H9 (cell line): Measurements from ENCODE around the gene PRICKLE1. TPM values are rescaled to one million over a fixed set of nuclear protein-coding genes. Genes with fewer than 3 reads are reported as not detected.

Source experiments
- DNase-seq: peaks from one replicate; pipeline ENCODE4 v3.0.0-alpha.2; 2017
- H2AFZ ChIP-seq: one replicate; pipeline ENCODE4 v1.6.1; 2013; ENCODE audit warnings: mild to moderate bottlenecking, low read length, control low read depth, moderate library complexity
- H2AK5ac ChIP-seq: 2 replicates; pipeline ENCODE4 v1.6.1; 2013; ENCODE audit warnings: low read length, control low read depth, mixed read lengths; ENCODE audit not compliant: insufficient read length
- H2BK120ac ChIP-seq: one replicate; pipeline ENCODE4 v1.6.1; 2013; ENCODE audit warnings: low read depth, mild to moderate bottlenecking, low read length, control low read depth, inconsistent platforms; ENCODE audit not compliant: poor library complexity, severe bottlenecking
- H2BK12ac ChIP-seq: 2 replicates; pipeline ENCODE4 v1.6.1; 2013; ENCODE audit warnings: low read length, control low read depth, mixed read lengths, low read depth; ENCODE audit not compliant: insufficient read length
- H2BK15ac ChIP-seq: 2 replicates; pipeline ENCODE4 v1.6.1; 2013; ENCODE audit warnings: low read depth, low read length, control low read depth
- H2BK20ac ChIP-seq: one replicate; pipeline ENCODE4 v1.6.1; 2013; ENCODE audit warnings: low read depth, mild to moderate bottlenecking, low read length, control low read depth, inconsistent platforms; ENCODE audit not compliant: poor library complexity, severe bottlenecking
- H2BK5ac ChIP-seq: 2 replicates; pipeline ENCODE4 v1.6.1; 2013; ENCODE audit warnings: low read length, control low read depth, mixed read lengths; ENCODE audit not compliant: insufficient read length
- H3K14ac ChIP-seq: 2 replicates; pipeline ENCODE4 v1.6.1; 2013; ENCODE audit warnings: low read length, control low read depth; ENCODE audit not compliant: insufficient read depth
- H3K18ac ChIP-seq: 2 replicates; pipeline ENCODE4 v1.6.1; 2013; ENCODE audit warnings: low read depth, mild to moderate bottlenecking, mixed read lengths, low read length, control low read depth; ENCODE audit not compliant: insufficient read length
- H3K23ac ChIP-seq: 2 replicates; pipeline ENCODE4 v1.6.1; 2013; ENCODE audit warnings: low read length, control low read depth, mixed read lengths, low read depth; ENCODE audit not compliant: insufficient read length
- H3K23me2 ChIP-seq: 2 replicates; pipeline ENCODE4 v1.6.1; 2013; ENCODE audit warnings: low read depth, mild to moderate bottlenecking, mixed read lengths, low read length, control low read depth; ENCODE audit not compliant: insufficient read length, poor library complexity, severe bottlenecking
- H3K27ac ChIP-seq: 2 replicates; pipeline ENCODE4 v1.5.1; 2013; ENCODE audit warnings: low read length, control low read depth, mixed read lengths, low read depth; ENCODE audit not compliant: insufficient read length
- H3K27me3 ChIP-seq: 2 replicates; pipeline ENCODE4 v1.6.1; 2013; ENCODE audit warnings: low read length, control low read depth, inconsistent platforms; ENCODE audit not compliant: insufficient read depth
- H3K4ac ChIP-seq: 2 replicates; pipeline ENCODE4 v1.6.1; 2013; ENCODE audit warnings: low read depth, mild to moderate bottlenecking, control low read depth, inconsistent platforms, low read length, moderate library complexity
- H3K4me1 ChIP-seq: 2 replicates; pipeline ENCODE4 v1.6.1; 2013; ENCODE audit warnings: low read length, control low read depth, inconsistent platforms; ENCODE audit not compliant: insufficient read depth
- H3K4me2 ChIP-seq: 2 replicates; pipeline ENCODE4 v1.6.1; 2013; ENCODE audit warnings: low read length, control low read depth, mixed read lengths; ENCODE audit not compliant: insufficient read length, insufficient read depth
- H3K56ac ChIP-seq: 2 replicates; pipeline ENCODE4 v1.6.1; 2013; ENCODE audit warnings: low read depth, mild to moderate bottlenecking, mixed read lengths, low read length, control low read depth; ENCODE audit not compliant: insufficient read length
- H3K79me1 ChIP-seq: 2 replicates; pipeline ENCODE4 v1.6.1; 2013; ENCODE audit warnings: low read depth, mild to moderate bottlenecking, moderate library complexity, low read length, control low read depth, inconsistent platforms; ENCODE audit not compliant: insufficient read depth, poor library complexity, severe bottlenecking
- H3K79me2 ChIP-seq: 2 replicates; pipeline ENCODE4 v1.6.1; 2013; ENCODE audit warnings: low read length, control low read depth, inconsistent platforms; ENCODE audit not compliant: insufficient read depth
- H3K9ac ChIP-seq: 2 replicates; pipeline ENCODE4 v1.6.1; 2013; ENCODE audit warnings: low read length, control low read depth, mixed read lengths; ENCODE audit not compliant: insufficient read length; ENCODE audit errors: extremely low read depth
- H3K9me3 ChIP-seq: one replicate; pipeline ENCODE4 v1.6.1; 2013; ENCODE audit warnings: low read depth, low read length, inconsistent platforms; ENCODE audit not compliant: control insufficient read depth
- H3T11ph ChIP-seq: one replicate; pipeline ENCODE4 v1.6.1; 2013; ENCODE audit warnings: mild to moderate bottlenecking, low read length, control low read depth, inconsistent platforms
- H4K20me1 ChIP-seq: one replicate; pipeline ENCODE4 v1.6.1; 2013; ENCODE audit not compliant: control insufficient read depth, insufficient read length, insufficient read depth
- H4K5ac ChIP-seq: 2 replicates; pipeline ENCODE4 v1.6.1; 2013; ENCODE audit warnings: low read depth, mild to moderate bottlenecking, mixed read lengths, low read length, control low read depth; ENCODE audit not compliant: insufficient read length
- H4K8ac ChIP-seq: replicated peaks from 2 replicates; pipeline ENCODE4 v1.6.1; 2013; ENCODE audit warnings: low read length, control low read depth, mixed read lengths, low read depth; ENCODE audit not compliant: insufficient read length
- H4K91ac ChIP-seq: 2 replicates; pipeline ENCODE4 v1.6.1; 2013; ENCODE audit warnings: low read depth, mild to moderate bottlenecking, moderate library complexity, mixed read lengths, low read length, control low read depth; ENCODE audit not compliant: insufficient read length
- H3K27ac Mint-ChIP-seq, 3 experiments: 2 replicates in 2 of 3; 3 replicates in 1 of 3; pipeline ENCODE4 v1.8.0; 2020 to 2021; ENCODE audit warnings: mixed read lengths in 3 of 3, mild to moderate bottlenecking in 1 of 3, moderate library complexity in 1 of 3
- H3K27me3 Mint-ChIP-seq: 2 replicates; pipeline ENCODE4 v1.8.0; 2021; ENCODE audit warnings: low read depth, mild to moderate bottlenecking, moderate library complexity, mixed read lengths
- H3K36me3 Mint-ChIP-seq, 3 experiments: 2 replicates in 2 of 3; 3 replicates in 1 of 3; pipeline ENCODE4 v1.8.0; 2020 to 2021; ENCODE audit warnings: low read depth in 3 of 3, mixed read lengths in 3 of 3; ENCODE audit not compliant: insufficient read depth in 1 of 3
- H3K4me1 Mint-ChIP-seq, 2 experiments: 2 replicates each; pipeline ENCODE4 v1.8.0; 2020; ENCODE audit warnings: mixed read lengths in 2 of 2
- H3K4me3 Mint-ChIP-seq, 2 experiments: 2 replicates in 1 of 2; 3 replicates in 1 of 2; pipeline ENCODE4 v1.8.0; 2020 to 2021; ENCODE audit warnings: mild to moderate bottlenecking in 2 of 2, mixed read lengths in 2 of 2, moderate library complexity in 1 of 2
- H3K9me3 Mint-ChIP-seq, 2 experiments: 2 replicates in 1 of 2; 3 replicates in 1 of 2; pipeline ENCODE4 v1.8.0; 2020; ENCODE audit warnings: mild to moderate bottlenecking in 2 of 2, mixed read lengths in 2 of 2, moderate library complexity in 1 of 2
- WGBS: extraction: QIAGEN DNeasy Blood & Tissue Kit; methylation state at CpG from one replicate; pipeline ENCODE4 v1.1.7; 2013; ENCODE audit warnings: missing lambda C conversion rate, low lambda C conversion rate, mixed read lengths; ENCODE audit not compliant: insufficient read length; ENCODE audit errors: extremely low coverage; 5-methylcytosine and 5-hydroxymethylcytosine counted together
- total RNA-seq: library from RNA; stranded (reverse); gene quantifications from 2 replicates; pipeline ENCODE4 v1.2.1, GENCODE V29; 2021
- TF ChIP-seq, protein P1 (sequence below): fragments of 200-600 bp; sonication (generic); conservative IDR thresholded peaks from 3 replicates; pipeline ENCODE4 v1.8.0; 2021; ENCODE audit warnings: antibody characterized with exemption, mild to moderate bottlenecking

PRICKLE1 gene
- total RNA-seq, 1 experiment from 2014 or later = 20.5 TPM

DNA sequence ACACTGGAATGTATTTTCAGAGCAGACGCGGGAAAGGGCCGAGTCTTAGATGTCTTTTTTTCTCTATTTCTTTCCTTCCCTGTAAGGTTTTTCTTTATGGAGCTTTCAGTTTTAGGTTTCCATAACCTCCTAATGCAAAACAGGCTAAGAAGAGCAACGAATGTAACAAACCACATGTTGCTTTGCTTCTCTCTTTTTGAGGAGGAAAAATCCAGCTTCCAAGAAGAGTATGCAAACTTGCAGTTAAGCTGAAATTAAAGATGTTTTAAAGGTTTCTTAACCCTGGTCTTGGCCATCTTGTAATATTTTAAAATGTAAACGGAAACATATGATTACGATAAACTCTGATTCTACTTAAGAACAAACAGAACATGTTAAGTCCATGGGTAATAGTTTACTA is 86.9 kb downstream of the PRICKLE1 start:
- H3K27me3 Mint-ChIP-seq = peaks cover 29% of the 10 kb centered on the region
- Histone ChIP-seq H4K8ac (no peak overlapping the region), H4K20me1 (no peaks in the 10 kb centered on the region), H2BK20ac (no peak overlapping the region), H2BK12ac (no peak overlapping the region), H3K27me3 (no peaks in the 10 kb centered on the region), H4K91ac (no peak overlapping the region), H3K79me2 (no peaks in the 10 kb centered on the region), H3K23ac (no peak overlapping the region), H3K23me2 (no peaks in the 10 kb centered on the region), H3K4me1 (no peaks in the 10 kb centered on the region), H2AK5ac (no peak overlapping the region), H2BK15ac (no peak overlapping the region), H3K4me2 (no peak overlapping the region), H3T11ph (no peak overlapping the region), H3K56ac (no peak overlapping the region), H3K18ac (no peak overlapping the region), H2BK5ac (no peak overlapping the region), H2BK120ac (no peak overlapping the region), H4K5ac (no peak overlapping the region), H3K9me3 (no peaks in the 10 kb centered on the region), H3K79me1 (no peaks in the 10 kb centered on the region), H3K27ac (no peak overlapping the region), H3K14ac (no peak overlapping the region), H3K4ac (no peak overlapping the region), H3K9ac (no peak overlapping the region), H2AFZ (no peak overlapping the region)
- no peak overlapping the region for H3K27ac Mint-ChIP-seq
- no peaks in the 10 kb centered on the region; a peak in 2 of 5 replicates for H3K9me3 Mint-ChIP-seq
- TF ChIP-seq, protein P1, sequence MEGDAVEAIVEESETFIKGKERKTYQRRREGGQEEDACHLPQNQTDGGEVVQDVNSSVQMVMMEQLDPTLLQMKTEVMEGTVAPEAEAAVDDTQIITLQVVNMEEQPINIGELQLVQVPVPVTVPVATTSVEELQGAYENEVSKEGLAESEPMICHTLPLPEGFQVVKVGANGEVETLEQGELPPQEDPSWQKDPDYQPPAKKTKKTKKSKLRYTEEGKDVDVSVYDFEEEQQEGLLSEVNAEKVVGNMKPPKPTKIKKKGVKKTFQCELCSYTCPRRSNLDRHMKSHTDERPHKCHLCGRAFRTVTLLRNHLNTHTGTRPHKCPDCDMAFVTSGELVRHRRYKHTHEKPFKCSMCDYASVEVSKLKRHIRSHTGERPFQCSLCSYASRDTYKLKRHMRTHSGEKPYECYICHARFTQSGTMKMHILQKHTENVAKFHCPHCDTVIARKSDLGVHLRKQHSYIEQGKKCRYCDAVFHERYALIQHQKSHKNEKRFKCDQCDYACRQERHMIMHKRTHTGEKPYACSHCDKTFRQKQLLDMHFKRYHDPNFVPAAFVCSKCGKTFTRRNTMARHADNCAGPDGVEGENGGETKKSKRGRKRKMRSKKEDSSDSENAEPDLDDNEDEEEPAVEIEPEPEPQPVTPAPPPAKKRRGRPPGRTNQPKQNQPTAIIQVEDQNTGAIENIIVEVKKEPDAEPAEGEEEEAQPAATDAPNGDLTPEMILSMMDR = no peak
- peaks cover 10 to 16% of the 10 kb centered on the region in 2 experiments for H3K4me1 Mint-ChIP-seq
- WGBS = no CpG with 5 or more reads among the region's 6 CpGs
- no peak for DNase-seq
- no peaks in the 10 kb centered on the region for H3K36me3 Mint-ChIP-seq
- no peak overlapping the region for H3K4me3 Mint-ChIP-seq
